Skeletal muscle satellite cell (primary cell): ENCODE data around the gene PCGF1.
"Not testable (repeated sequence)": the region's sequence is repeated elsewhere in the genome, so short reads cannot be mapped to it uniquely, and the experiment has no call there.

Experiments
- H3K27me3 ChIP-seq: 2 replicates; pipeline ENCODE4 v1.7.0; 2013; ENCODE audit warnings: low read length; ENCODE audit not compliant: control insufficient read depth, insufficient read depth
- H3K36me3 ChIP-seq: 2 replicates; pipeline ENCODE4 v1.7.0; 2013; ENCODE audit warnings: mild to moderate bottlenecking, control low read depth, low read length; ENCODE audit not compliant: insufficient read depth
- H3K4me1 ChIP-seq: 2 replicates; pipeline ENCODE4 v1.7.0; 2013; ENCODE audit warnings: low read length; ENCODE audit not compliant: control insufficient read depth, insufficient read depth
- H3K4me2 ChIP-seq: 2 replicates; pipeline ENCODE4 v1.7.0; 2013; ENCODE audit warnings: mild to moderate bottlenecking, low read length
- H3K4me3 ChIP-seq: 2 replicates; pipeline ENCODE4 v1.7.0; 2013; ENCODE audit warnings: low read length
- H3K9ac ChIP-seq: 2 replicates; pipeline ENCODE4 v1.7.0; 2013; ENCODE audit warnings: mild to moderate bottlenecking, low read depth, low read length, moderate library complexity
- H3K9me3 ChIP-seq: replicated peaks from 2 replicates; pipeline ENCODE4 v1.7.0; 2013; ENCODE audit warnings: mild to moderate bottlenecking, control low read depth, low read length

PCGF1 gene

GRCh38 chr2:74488643-74489481, 18.6 kb downstream of the PCGF1 start:
- Histone ChIP-seq H3K9me3 (no peaks in the 10 kb centered on the region), H3K4me1 (peaks cover 5% of the 10 kb centered on the region), H3K9ac (no peak overlapping the region), H3K27me3 (no peaks in the 10 kb centered on the region), H3K36me3 (peaks cover 40% of the 10 kb centered on the region), H3K4me2 (no peak overlapping the region), H3K4me3 (no peak overlapping the region)

- Histone ChIP-seq H3K27me3 (no peaks in the 10 kb centered on the region), H3K4me1 (peaks cover 9% of the 10 kb centered on the region), H3K9me3 (no peaks in the 10 kb centered on the region), H3K4me3 (no peak overlapping the region), H3K36me3 (peaks cover 18% of the 10 kb centered on the region), H3K9ac (no peak overlapping the region), H3K4me2 (no peak overlapping the region)
Observed at GRCh38 chr2:74486141-74486540, 21.4 kb downstream of the PCGF1 start.

- H3K4me3 ChIP-seq, result peak overlapping the region; percentile 83
- H3K9me3 ChIP-seq, H3K27me3 ChIP-seq: not testable (repeated sequence)
- peak overlapping the region; percentile 87 for H3K9ac ChIP-seq
- peak overlapping the region; percentile 91 for H3K4me2 ChIP-seq
- H3K36me3 ChIP-seq, result peaks cover 18% of the 10 kb centered on the region
- H3K4me1 ChIP-seq, result peaks cover 16% of the 10 kb centered on the region
Observed at GRCh38 chr2:74483675-74484164, 23.8 kb downstream of the PCGF1 start.

- Histone ChIP-seq H3K27me3 (no peaks in the 10 kb centered on the region), H3K4me3 (peak within 1 kb of the TSS; percentile 83), H3K4me1 (peaks cover 16% of the 10 kb centered on the region), H3K4me2 (peak within 1 kb of the TSS; percentile 91), H3K9me3 (no peaks in the 10 kb centered on the region), H3K9ac (peak within 1 kb of the TSS; percentile 87), H3K36me3 (peaks cover 18% of the 10 kb centered on the region)
Observed at GRCh38 chr2:74482801-74483674, 24.5 kb downstream of the PCGF1 start, which contains the start of the genes CCDC142 and TTC31. CCDC142 (minus strand) TSS chr2:74482998; CDS start chr2:74482837, 161 bp downstream. TTC31 (plus strand) TSS chr2:74483081; CDS start chr2:74483096, 15 bp downstream.

- Histone ChIP-seq H3K27me3 (no peaks in the 10 kb centered on the region), H3K36me3 (peaks cover 24% of the 10 kb centered on the region), H3K4me3 (peak overlapping the region; percentile 83), H3K9me3 (no peaks in the 10 kb centered on the region), H3K9ac (peak overlapping the region; percentile 87), H3K4me1 (peaks cover 16% of the 10 kb centered on the region), H3K4me2 (peak overlapping the region; percentile 91)
Observed at GRCh38 chr2:74481961-74482800, 25.3 kb downstream of the PCGF1 start.

GRCh38 chr2:74481431-74481830, 26.1 kb downstream of the PCGF1 start:
- Histone ChIP-seq H3K4me2 (peak overlapping the region; percentile 91), H3K9me3 (no peaks in the 10 kb centered on the region), H3K36me3 (peaks cover 29% of the 10 kb centered on the region), H3K4me1 (peaks cover 16% of the 10 kb centered on the region), H3K27me3 (no peaks in the 10 kb centered on the region), H3K4me3 (peak overlapping the region; percentile 83), H3K9ac (peak overlapping the region; percentile 87)

- Histone ChIP-seq H3K4me3 (no peak overlapping the region), H3K27me3 (no peaks in the 10 kb centered on the region), H3K4me2 (no peak overlapping the region), H3K9ac (no peak overlapping the region), H3K9me3 (no peaks in the 10 kb centered on the region), H3K36me3 (peaks cover 24% of the 10 kb centered on the region), H3K4me1 (peaks cover 14% of the 10 kb centered on the region)
Observed at GRCh38 chr2:74474899-74475298, 32.6 kb downstream of the PCGF1 start.

GRCh38 chr2:74474481-74474880, 33.0 kb downstream of the PCGF1 start:
- Histone ChIP-seq H3K4me1 (peaks cover 14% of the 10 kb centered on the region), H3K9me3 (no peaks in the 10 kb centered on the region), H3K4me3 (no peak overlapping the region), H3K4me2 (no peak overlapping the region), H3K36me3 (peaks cover 22% of the 10 kb centered on the region), H3K9ac (no peak overlapping the region), H3K27me3 (no peaks in the 10 kb centered on the region)

GRCh38 chr2:74472945-74473258, 34.6 kb downstream of the PCGF1 start:
- Histone ChIP-seq H3K4me2 (peak overlapping the region; percentile 93), H3K36me3 (peaks cover 22% of the 10 kb centered on the region), H3K4me1 (peaks cover 14% of the 10 kb centered on the region), H3K9me3 (no peaks in the 10 kb centered on the region), H3K27me3 (no peaks in the 10 kb centered on the region), H3K9ac (peak overlapping the region; percentile 91), H3K4me3 (peak overlapping the region; percentile 89)

- peaks cover 18% of the 10 kb centered on the region for H3K36me3 ChIP-seq
- H3K9ac ChIP-seq, result peak within 1 kb of the TSS; percentile 91
- peak within 1 kb of the TSS; percentile 93 for H3K4me2 ChIP-seq
- H3K27me3 ChIP-seq, result no peaks in the 10 kb centered on the region
- no peaks in the 10 kb centered on the region for H3K9me3 ChIP-seq
- H3K4me3 ChIP-seq, result peak within 1 kb of the TSS; percentile 89
- peaks cover 14% of the 10 kb centered on the region for H3K4me1 ChIP-seq
Observed at GRCh38 chr2:74472086-74472944, 35.2 kb downstream of the PCGF1 start, which contains the start of gene MRPL53. MRPL53 (minus strand) TSS chr2:74472680; CDS start chr2:74472660, 20 bp downstream.
